HG03025 (cell line): ENCODE data around the gene IMMT.
"Not testable (repeated sequence)": the region's sequence is repeated elsewhere in the genome, so short reads cannot be mapped to it uniquely, and the experiment has no call there.

Source experiments
- ATAC-seq: cut with Tn5 transposase; IDR thresholded peaks from one replicate; pipeline ENCODE4 v1.9.1; 2021; ENCODE audit warnings: mild to moderate bottlenecking, moderate library complexity; ENCODE audit not compliant: unreplicated experiment, low FRiP score

Gene IMMT

DNA sequence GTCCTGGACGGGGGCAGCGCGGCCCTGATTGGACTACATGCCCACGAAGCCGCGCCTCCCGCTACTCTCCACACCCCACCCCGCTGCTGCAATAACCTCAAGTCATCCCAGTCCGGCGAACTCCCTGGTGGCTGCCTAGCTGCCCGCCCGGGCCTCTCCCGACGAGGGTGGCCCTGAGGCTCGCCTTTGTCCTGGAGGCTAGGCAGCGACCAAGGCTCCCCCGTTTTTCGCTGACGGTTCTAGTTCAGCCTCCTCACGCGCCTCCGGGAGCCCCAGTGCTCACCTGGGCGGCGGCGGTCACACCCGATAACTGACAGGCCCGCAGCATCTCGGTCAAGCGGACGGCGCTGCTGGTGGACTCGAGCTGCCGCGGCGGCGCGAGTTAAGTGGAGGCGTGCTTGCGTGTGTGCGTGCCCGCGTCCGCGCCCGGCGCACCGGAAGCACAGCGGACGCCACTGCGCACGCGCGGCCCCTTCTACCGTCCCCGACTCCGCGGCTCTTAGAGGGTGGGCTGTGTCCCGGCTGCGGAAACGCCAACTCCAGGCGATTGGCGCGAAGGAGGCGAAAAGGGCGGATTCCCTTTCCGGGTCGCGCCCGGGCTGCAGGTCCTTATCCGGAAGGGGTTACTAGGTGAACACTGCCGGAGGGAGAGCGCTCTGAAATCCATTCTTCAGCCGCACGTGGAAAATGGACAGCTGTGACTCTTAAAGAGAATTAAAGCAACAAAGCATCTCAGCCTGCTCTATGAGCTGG lies at the start of gene IMMT:
IMMT (minus strand) TSS at position 408 of the 753 bp plus-strand sequence; CDS start at position 328, 80 bp downstream.
- ATAC-seq = peak; percentile 87

DNA sequence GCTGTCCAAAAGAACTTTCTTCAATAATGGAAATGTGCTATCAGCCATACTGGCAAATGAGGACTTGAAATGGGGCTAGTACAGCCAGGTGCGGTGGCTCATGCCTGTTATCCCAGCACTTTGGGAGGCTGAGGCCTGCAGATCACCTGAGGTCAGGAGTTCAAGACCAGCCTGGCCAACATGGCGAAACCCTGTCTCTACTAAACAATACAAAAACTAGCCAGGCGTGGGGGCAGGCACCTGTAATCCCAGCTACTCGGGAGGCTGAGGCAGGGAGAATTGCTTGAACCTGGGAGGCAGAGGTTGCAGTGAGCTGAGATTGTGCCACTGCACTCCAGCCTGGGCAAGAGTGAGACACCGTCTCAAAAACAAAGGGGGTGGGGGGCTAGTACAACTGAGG lies 49.5 kb upstream of the IMMT start:
- not testable (repeated sequence) for ATAC-seq

DNA sequence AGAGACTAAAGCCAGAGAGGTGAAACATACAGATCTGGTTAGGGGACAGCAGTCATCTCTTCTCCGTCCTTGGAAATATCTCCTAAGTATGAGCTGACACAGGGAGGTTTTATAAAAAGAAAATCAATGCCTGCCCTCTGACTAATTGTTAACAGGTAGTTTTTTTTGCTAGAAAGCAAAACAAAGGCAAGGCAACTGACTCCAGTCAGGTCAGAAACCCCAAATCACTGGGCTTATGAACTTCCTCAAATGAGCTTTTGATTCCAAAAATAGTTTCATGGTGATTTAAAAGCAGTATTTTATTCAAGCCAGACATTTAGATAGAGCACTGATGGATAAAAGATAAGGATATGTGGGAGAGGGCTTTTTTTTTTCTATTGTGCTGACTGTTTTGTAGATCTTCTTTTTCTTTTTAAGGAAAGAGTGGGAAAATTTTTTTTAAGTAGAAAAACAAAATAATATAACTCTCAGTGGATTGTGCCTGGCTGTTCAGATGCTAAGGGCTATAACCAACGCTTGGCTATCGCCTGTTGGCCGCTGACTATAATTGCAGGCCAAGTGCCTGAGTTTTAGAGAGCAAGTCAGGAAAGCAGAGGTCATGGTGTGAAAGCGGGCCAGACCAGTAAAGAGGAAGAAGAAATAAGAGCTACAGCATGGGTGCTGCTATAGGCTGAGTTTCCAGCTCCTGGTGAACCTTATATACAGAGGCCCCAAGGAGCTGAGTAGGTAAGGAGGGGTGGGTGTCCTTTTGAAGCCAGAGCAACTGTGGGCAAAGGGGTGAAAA lies 48.9 kb upstream of the IMMT start:
- ATAC-seq = no peak

DNA sequence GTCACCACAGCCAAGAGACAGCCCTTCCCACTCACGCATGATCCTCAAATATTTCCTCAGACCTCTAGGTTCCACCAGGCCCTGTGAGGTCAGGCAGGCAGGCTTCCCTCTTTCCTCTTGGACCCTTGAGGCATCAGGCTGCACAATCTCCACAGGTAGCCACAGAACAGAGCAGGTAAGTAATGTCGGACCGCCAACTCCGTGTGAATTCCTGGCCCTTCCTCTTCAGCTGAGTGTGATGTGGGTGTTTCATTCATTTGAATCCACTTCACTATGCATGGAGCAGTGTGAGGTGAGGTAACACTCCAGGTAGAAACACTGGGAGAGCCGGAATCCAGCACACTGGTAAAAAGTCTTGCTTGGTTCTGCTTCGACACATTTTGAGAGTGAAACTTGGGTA lies 48.0 kb upstream of the IMMT start:
- no peak for ATAC-seq

DNA sequence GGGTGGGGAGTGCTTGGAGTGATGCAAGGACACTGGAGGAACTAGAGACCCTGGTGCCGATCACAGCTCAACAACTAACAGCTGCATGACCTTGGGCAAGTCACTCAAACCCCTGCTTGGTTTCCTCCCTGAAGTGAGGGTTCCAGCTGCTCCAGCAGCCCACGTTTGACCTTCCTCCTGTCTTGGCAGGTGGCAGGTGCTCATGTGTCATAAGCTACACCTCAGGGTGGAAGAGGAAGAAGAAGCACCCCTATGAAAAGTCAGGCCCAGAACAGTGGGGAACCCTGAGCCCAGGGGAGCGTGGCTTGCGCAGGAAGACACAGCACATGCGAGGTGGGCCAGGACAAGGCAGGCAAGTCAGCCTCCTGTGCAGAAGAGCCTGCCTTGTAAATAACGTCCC lies 46.3 kb upstream of the IMMT start:
- ATAC-seq = no peak

DNA sequence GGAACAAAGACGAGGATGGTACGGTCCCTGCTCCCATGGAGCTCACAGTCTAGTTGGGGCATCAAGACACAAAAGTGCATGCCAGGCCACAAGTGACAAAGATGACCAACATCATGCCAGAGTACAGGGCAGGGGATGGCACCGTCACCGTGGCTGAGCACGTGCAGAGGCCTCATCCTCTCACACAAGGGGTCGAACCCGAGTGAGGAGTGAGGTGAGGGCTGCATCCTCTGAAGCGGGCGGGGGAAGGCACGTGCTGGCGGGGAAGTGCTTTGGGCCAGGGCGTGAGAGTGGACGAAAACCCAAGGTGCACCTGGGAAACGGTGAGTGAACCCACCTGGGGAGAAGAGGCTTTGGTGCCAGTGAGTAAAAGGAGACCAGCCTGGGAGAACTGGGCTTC lies 45.0 kb upstream of the IMMT start:
- no peak for ATAC-seq

DNA sequence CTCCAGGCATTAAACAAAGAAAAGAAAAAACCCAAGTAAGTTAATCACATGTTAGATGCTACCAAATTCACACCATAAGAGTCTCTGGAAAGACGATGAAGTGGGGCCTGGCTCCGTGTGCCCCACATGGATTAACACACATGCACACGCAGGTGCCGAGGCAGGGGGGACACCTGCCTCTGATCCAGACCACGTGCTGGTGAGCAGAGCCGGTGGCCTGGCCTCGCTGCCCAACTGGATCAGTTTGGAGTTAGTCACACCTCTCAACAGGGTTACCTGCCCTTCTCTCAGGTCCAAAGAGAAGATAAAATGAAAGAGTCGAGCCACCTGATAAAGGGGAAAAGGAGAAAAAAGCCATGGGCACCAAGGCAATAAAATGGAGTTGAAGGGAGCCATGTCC lies 44.5 kb upstream of the IMMT start:
- no peak for ATAC-seq

DNA sequence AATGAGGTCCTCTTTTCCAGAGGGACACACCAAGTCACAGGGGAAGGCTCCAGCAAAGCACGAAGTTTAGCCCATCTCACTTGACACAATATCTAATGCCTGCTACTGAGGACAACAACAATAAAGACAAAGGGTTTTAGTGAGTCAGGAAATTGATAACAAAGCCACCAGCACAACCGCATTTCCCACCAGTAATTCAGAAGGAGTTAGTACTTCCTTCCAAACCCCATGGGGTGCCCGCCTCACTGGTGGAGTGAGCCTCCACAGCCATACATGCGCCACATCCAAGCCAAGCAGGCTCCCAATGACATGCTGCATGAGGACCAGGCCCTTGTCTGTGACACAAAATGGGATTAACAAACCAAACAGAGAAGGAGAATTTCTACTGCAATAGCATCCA lies 44.1 kb upstream of the IMMT start:
- no peak for ATAC-seq

DNA sequence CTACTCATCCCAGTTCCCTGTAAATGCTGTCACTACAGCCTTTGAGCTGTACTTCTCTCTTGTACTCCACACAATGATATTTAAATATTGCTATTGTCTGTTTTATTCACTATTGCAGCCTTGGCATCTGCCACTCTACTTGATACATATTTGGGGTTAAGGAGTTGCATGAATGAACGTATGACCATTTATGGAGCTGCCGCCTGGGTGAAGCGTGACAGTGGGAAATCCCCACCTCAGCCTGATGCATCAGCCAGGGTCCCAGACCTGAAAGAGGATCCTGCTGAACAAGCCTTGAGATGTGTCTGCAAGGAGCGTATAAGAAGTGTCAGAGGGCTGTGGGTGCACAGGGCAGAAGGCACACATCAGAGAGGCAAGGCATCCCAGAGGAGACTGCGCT lies 43.1 kb upstream of the IMMT start:
- peak; percentile 56 for ATAC-seq

DNA sequence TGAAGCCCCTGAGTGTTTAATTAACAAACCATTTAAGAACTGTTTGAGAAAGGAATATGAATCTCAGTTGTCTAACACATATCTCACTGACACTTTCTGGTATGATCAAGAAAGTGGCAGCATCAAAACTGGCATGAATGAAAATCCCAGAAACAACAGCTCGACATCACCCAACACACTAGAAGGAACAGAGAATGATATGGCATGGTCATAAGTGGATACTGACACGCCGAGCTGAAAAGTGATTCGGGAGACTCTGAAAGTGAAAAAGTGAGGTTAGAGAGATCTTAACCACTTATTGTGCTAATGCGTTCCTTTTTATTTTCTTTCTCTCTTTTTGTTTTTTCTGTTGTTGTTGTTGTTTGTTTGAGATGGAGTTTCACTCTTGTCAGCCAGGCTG lies 41.9 kb upstream of the IMMT start:
- ATAC-seq = no peak

DNA sequence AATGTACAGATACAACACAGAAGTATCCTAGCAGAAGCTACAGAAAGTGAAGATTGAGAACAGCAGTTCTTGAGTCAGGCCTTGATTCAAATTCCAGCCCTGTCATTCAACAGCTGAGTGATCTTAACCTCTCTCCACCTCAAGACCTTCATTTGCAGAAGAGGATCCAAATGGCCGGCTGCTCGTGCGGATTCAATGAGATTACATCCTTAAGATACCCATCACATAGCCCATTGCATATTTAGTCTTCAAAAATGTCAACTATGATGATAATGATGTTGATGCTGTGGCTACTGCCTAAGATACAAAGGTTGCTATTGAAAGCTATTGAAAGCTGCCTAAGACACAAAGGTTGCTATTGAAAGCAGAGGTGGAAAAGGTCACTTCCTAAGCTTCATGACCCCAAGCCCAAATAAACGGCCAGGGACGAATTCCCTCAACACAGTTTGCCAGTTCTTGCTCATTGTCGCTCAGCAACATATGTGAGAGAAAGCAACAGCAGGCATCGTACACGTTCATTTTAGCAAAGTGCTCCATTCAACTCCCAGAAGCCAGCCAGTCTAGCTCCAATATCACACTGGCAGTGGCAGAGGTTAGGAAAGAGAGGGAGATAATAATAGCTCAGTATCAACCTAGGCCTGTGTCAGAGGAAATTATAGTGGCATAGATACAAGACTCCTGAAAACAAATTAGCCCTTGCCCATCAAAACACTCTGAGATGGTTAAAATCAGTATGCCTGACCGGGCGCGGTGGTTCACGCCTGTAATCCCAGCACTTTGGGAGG lies 40.1 kb upstream of the IMMT start:
- no peak for ATAC-seq

DNA sequence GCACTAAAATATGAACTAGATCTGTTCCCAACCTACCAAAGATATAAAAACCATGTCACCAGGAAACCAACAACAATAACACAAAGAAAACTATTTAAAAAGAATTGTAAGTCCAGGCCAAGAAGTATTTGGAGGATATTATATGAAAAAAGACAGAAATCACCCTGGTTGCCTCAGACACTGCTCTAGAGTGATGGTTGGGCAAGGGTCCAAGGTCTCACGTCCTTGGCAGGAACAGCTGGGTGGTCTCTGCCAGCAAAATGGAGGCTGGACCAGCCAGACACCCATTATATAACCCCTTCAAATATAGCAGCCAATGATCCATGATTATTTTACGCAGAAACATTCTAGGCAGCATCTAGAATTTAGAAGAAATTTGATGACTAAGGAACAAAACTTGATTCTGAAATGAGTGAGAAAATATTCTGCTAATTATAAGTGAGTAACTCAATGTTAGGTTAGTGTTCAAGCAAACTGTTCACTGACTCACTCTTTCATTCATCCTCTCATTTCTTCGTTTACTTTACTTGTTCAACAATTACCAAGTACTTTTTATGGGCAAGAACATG lies 39.4 kb upstream of the IMMT start:
- no peak for ATAC-seq

DNA sequence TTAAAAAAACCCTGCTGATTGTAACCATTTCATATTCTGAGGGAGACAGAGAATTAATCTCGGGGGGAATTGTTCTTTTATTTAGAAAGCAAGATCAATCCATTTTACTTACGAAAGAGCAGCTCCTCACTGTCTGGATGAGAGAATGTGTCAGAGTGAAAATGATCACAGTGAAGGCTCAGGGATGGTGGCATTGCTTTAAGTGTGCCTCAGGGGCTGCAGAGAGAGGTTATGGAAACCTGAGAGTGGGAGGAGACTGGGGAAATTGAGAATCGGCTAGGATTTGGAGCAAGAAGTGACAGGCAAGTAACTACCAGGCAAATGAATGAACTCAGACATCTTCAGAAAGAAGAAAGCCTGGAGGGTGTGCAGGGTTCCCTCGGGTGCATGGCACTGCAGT lies 38.2 kb upstream of the IMMT start:
- no peak for ATAC-seq

DNA sequence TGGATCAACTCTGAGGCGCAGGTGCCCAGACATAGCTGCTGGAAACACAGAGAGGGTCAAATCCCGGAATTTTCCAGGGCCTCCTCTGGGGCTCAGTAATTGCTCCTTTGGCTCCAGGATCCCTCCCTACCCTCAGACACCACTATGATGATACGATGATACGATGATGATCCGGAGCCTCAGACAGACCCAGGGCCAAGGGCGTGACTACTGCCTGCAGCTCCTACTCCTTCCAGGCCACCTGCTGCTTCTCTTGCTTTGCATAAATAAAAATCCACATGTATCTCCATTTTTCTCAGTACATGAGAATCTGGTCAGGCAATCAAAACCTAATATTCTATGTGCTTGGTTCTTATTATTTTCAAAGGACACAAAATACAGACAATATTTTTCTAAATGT lies 37.6 kb upstream of the IMMT start:
- ATAC-seq = no peak

DNA sequence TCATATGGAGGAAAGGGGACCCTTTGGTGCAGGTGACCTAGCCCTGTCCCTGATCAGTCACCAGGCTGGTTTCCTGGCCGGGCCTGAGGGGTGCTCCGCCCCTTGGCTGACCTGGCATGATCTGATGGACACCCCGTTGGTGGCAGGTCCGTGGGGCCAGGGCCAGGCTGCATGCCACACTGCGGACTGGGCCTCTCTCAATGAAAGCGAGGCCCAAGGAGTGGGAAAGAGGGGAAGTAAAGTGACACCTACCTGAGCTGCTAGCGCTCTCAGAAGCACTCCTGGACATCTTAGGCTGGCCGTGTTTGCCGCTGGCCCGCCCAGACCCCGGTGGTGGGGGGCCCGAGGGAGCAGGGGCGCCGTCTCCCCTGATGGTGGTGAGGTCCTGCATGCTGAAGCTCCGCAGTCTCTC lies 37.1 kb upstream of the IMMT start:
- no peak for ATAC-seq

DNA sequence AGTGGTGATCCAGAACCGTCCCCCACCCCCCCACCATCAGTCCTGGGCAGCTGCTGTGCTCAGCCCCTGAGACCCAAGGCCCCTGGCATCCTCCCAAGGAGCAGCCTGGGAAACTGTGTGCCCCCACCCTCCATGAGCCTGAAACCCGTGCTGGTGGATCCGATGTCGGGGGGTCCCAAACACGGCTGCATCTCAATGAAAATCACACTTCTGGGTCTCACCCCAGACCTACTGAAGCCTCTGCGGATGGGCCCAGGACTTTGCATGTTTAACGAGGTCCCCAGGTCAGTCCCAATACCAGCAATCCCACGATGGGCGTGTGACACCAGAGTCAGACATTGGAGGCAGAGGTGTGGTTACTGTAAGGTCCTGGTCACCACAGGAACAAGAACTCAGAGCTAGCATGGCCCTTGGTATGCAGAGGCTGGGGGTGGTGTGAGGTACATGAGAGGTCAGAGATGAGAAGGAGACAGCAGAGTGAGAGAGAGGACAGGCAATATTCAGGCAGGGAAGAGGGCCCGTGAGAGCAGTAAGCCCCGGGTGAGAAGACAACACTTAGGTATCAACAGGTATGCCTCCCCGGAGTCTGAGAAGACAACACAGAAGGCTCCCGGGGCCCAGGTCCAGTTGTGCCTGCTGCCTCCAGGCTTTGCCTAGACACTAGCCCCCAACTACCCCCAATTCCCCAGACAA lies 36.6 kb upstream of the IMMT start:
- ATAC-seq = no peak

DNA sequence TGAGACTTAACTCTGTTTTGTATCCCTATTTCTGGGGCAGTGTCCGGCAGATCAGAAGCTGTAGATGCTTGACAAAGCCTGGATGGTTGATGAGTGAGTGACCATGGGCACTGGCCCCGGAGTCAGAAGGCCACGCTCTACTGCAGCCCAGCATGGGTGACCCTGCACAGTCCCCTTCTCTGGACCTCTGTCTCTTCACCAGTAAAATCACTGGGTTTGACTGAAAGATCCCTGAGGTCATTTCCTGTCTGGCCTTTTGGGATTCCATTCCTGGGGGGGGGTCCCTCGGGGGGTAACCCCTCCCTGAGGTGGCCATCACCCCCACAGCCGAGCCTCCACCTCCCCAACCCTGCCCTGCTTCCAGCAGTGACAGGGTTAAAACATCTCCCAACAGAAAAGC lies 35.7 kb upstream of the IMMT start:
- ATAC-seq = no peak

DNA sequence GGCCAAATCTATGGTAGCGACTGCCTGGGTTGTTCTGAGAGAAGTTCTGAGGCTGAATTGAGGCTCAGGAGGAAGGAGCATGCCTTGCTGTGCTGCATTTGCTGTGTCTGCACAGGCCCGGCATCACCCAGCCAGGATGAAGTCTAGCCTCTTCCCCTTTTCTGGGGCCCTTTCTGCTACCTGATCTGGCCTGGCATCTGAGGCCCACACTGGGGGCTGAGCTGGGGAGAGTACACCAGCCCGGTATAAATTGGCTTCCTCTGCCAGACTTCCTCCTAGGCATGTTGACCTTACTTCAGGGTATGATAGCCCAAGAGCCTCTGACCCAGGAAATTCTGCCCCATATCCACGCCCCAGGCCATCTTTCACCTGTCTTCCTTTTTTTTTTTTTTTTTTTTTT lies 34.0 kb upstream of the IMMT start:
- no peak for ATAC-seq

DNA sequence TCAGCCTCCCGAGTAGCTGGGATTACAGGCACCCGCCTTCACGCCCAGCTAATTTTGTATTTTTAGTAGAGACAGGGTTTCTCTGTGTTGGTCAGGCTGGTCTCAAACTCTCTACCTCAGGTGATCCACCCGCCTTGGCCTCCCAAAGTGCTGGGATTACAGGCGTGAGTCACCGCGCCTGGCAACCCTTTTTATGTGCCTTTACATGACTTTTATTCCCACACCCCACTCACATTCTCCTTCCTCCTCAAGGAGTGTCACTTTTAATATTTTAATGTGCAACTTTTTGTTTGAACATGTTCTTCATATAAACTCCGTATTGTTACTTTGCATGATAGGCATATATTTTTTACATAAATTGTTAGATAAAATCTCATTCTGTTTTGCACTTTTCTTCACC lies 33.3 kb upstream of the IMMT start:
- ATAC-seq = not testable (repeated sequence)

DNA sequence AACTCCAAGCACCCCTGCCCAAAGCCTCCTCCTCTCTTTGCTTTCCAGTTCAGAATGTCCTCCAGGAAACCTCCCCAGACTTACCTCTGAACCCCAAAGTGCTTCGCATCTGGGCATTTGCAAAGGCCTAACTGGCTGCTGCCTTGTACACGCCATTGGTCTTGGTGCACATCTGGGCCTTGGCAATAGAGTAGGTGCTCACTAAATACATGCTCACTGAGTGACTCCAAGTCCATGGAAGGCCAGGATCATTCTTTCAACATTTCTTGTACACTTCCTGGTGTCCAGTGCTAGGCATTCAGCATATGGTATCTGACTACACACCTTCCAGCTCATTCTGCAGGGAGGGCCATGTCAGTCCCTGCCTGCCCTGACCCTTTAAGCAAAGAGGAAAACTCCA lies 32.4 kb upstream of the IMMT start:
- ATAC-seq = no peak
